ENCODE measurements around the gene PTPRD. TPM values are rescaled to one million over a fixed set of nuclear protein-coding genes. Genes with fewer than 3 reads are reported as not detected.

Gene PTPRD
- total RNA-seq, 1 experiment from 2014 or later, result 69.6 TPM

GRCh38 chr9:8806150-8806549, 1806.7 kb downstream of the PTPRD start:
- H3K9me3 Mint-ChIP-seq, result no peaks in the 10 kb centered on the region
- no peak for TF ChIP-seq ZNF121 (CRISPR knock-in tag; IDR thresholded peaks at IDR 0.05)
- no peak for TF ChIP-seq OVOL2 (CRISPR knock-in tag; IDR thresholded peaks at IDR 0.05; ENCODE audit: borderline replicate concordance)
- TF ChIP-seq GABPB1 (CRISPR knock-in tag; IDR thresholded peaks at IDR 0.05), result no peak
- TF ChIP-seq SP1 (CRISPR knock-in tag; conservative IDR thresholded peaks at IDR 0.05), result no peak
- no peak for TF ChIP-seq TCF7 (CRISPR knock-in tag; IDR thresholded peaks at IDR 0.05; ENCODE audit: low read depth)
- TF ChIP-seq CTCF (IDR thresholded peaks at IDR 0.05), result no peak
- TF ChIP-seq JUN (CRISPR knock-in tag; IDR thresholded peaks at IDR 0.05), result no peak
- no peak for TF ChIP-seq CBFB (CRISPR knock-in tag; IDR thresholded peaks at IDR 0.05; ENCODE audit: low read depth)
- no peak for TF ChIP-seq ZNF263 (CRISPR knock-in tag; IDR thresholded peaks at IDR 0.05; ENCODE audit: low read depth)
- TF ChIP-seq ZNF416 (CRISPR knock-in tag; IDR thresholded peaks at IDR 0.05), result no peak
- TF ChIP-seq NR3C1 (CRISPR knock-in tag; conservative IDR thresholded peaks at IDR 0.05; ENCODE audit: low read depth), result no peak
- TF ChIP-seq RORB (CRISPR knock-in tag; IDR thresholded peaks at IDR 0.05), result no peak
- no peak for TF ChIP-seq MAX (CRISPR knock-in tag; IDR thresholded peaks at IDR 0.05)
- TF ChIP-seq JAZF1 (CRISPR knock-in tag; IDR thresholded peaks at IDR 0.05), result no peak
- no peak for TF ChIP-seq IRF2 (CRISPR knock-in tag; IDR thresholded peaks at IDR 0.05; ENCODE audit: borderline replicate concordance, low read depth)
- TF ChIP-seq USF1 (CRISPR knock-in tag; IDR thresholded peaks at IDR 0.05), result no peak
- TF ChIP-seq MYBL2 (CRISPR knock-in tag; IDR thresholded peaks at IDR 0.05), result no peak
- no peak for TF ChIP-seq MLX (CRISPR knock-in tag; IDR thresholded peaks at IDR 0.05)
- no peak for TF ChIP-seq ZNF512 (CRISPR knock-in tag; IDR thresholded peaks at IDR 0.05; ENCODE audit: borderline replicate concordance)
- ATAC-seq (no peak), DNase-seq (ENCODE audit: low spot score) (no peak)
- H3K36me3 Mint-ChIP-seq, result no peaks in the 10 kb centered on the region
- ChIA-PET POLR2A (no interaction called here), CTCF (no interaction called here)
- no peak overlapping the region for H3K4me3 Mint-ChIP-seq
- H3K27ac Mint-ChIP-seq, result no peak overlapping the region
- no peaks in the 10 kb centered on the region for H3K27me3 Mint-ChIP-seq (ENCODE audit: low read depth)
- H3K4me1 Mint-ChIP-seq, result peaks cover 9% of the 10 kb centered on the region

GRCh38 chr9:8804613-8805012, 1808.2 kb downstream of the PTPRD start:
- DNase-seq (ENCODE audit: low spot score) (no peak), ATAC-seq (no peak)
- Mint-ChIP-seq H3K9me3 (no peaks in the 10 kb centered on the region), H3K27me3 (ENCODE audit: low read depth) (no peaks in the 10 kb centered on the region), H3K4me3 (no peak overlapping the region), H3K36me3 (no peaks in the 10 kb centered on the region), H3K27ac (peak overlapping the region; percentile 66; the same call in 1 of the 2 replicates), H3K4me1 (peaks cover 20% of the 10 kb centered on the region)
- ChIA-PET CTCF (no interaction called here), POLR2A (no interaction called here)
- TF ChIP-seq FOXP4 (CRISPR knock-in tag; IDR thresholded peaks at IDR 0.05) (no peak), RELA (CRISPR knock-in tag; IDR thresholded peaks at IDR 0.05; ENCODE audit: borderline replicate concordance) (no peak), SMAD4 (CRISPR knock-in tag; IDR thresholded peaks at IDR 0.05) (no peak), TEAD4 (CRISPR knock-in tag; IDR thresholded peaks at IDR 0.05) (no peak), AFF4 (CRISPR knock-in tag; IDR thresholded peaks at IDR 0.05; ENCODE audit: borderline replicate concordance) (no peak), ATF2 (CRISPR knock-in tag; IDR thresholded peaks at IDR 0.05; ENCODE audit: borderline replicate concordance, low read depth) (no peak)
